ENCODE data around the gene COPS2. TPM values are rescaled to one million over a fixed set of nuclear protein-coding genes. Genes with fewer than 3 reads are reported as not detected.

The COPS2 gene
- total and polyA plus RNA-seq, 9 of the 15 experiments (the other 6 are each of a cell fraction or from before 2014, with no cell fraction given): 66.4 to 154 (median 117) TPM

- ATAC-seq: peak; percentile 7; the same call in 1 of the 3 replicates
- ChIA-PET CTCF (ENCODE audit: low intra/inter-chr PET ratio) (no interaction called here), POLR2A (interaction anchor here (0.9 to 1.5 kb wide), 3 partner anchors 8 to 10 kb away, joined by 4 to 12 read pairs (median 4); partner anchors contain the start of gene GALK2)
These were observed 24.2 kb upstream of the COPS2 start for GRCh38 chr15:49179433-49180190.

DNA sequence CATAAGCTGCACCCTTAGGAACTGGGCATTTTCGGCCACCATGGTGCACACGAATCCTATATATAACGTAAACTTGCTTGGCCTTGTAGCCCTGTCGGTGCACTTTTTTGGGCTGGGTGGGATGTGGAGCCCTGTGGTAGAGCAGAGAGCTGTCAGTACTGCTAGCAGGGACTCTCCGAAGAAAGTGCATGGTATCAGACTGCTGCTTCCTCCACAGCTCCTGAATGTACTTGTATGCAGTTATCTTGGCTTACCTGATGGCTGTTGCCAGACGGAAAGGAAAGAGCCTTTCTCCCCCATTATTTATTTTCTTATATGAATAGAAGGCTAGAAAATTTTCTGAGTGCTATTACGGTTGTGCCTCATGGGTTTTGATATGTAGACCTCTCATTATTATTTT lies 23.1 kb upstream of the COPS2 start:
- peaks cover 0 to 12% of the 10 kb centered on the region in 2 experiments; a peak in 3 of 5 replicates for H3K4me1 ChIP-seq (replicated peaks in 1 of 2; ENCODE audit: control insufficient read depth in 2 of 2, insufficient read depth in 2 of 2, low read length in 2 of 2)
- H3K79me2 ChIP-seq (ENCODE audit: control insufficient read depth, insufficient read depth, low read length): peaks cover 77% of the 10 kb centered on the region
- H2AFZ ChIP-seq (ENCODE audit: low read depth, low read length): no peak overlapping the region
- 50% methylated on average over 7 of the region's 7 CpGs for WGBS (ENCODE audit: insufficient coverage, low coverage, missing lambda C conversion rate)
- peaks cover 4% of the 10 kb centered on the region; the same call in 1 of the 2 replicates for H3K9me3 ChIP-seq (replicated peaks; ENCODE audit: control insufficient read depth, insufficient read depth, low read depth, low read length)
- H3K27ac ChIP-seq (ENCODE audit: extremely low read depth, low read depth, low read length): peak overlapping the region; percentile 54; the same call in 1 of the 3 replicates
- POLR2A ChIA-PET: interaction anchor here (0.8 to 1.5 kb wide), 2 partner anchors 9 to 23 kb away, joined by 3 to 12 read pairs; partner anchors contain the start of genes COPS2 and GALK2
- no peaks in the 10 kb centered on the region for H3K27me3 ChIP-seq (ENCODE audit: control insufficient read depth in 2 of 2, insufficient read depth in 2 of 2, low read length in 2 of 2)
- no peak overlapping the region for H3K4me3 ChIP-seq
- DNase-seq (ENCODE audit: extremely low read depth in 1 of 4, low spot score in 3 of 4): peak in 2 of 4 experiments; percentile 36 to 56
- CTCF ChIA-PET (ENCODE audit: low intra/inter-chr PET ratio): no interaction called here
- no peak overlapping the region for H3K9ac ChIP-seq (ENCODE audit: insufficient read depth in 1 of 2, low read depth in 2 of 2, low read length in 2 of 2)
- H3K4me2 ChIP-seq (ENCODE audit: insufficient read depth, low read length): peak overlapping the region; percentile 65
- intact Hi-C loops (cut with micrococcal nuclease) (loop anchor here (10.0 kb wide), 1 partner anchor 436 kb away; no protein-coding TSS in a partner anchor), in situ Hi-C loops (cut with MboI) (no loop called here)
- peaks cover 36% of the 10 kb centered on the region for H3K36me3 ChIP-seq (ENCODE audit: control insufficient read depth, insufficient read depth, low read length)
- no peaks in the 10 kb centered on the region for H4K20me1 ChIP-seq (replicated peaks; ENCODE audit: control insufficient read depth, insufficient read depth, low read length)
- ATAC-seq: peak; percentile 84
- H3K9me1 ChIP-seq (ENCODE audit: control insufficient read depth, insufficient read depth, low read length): no peaks in the 10 kb centered on the region
- FAIRE-seq: peak; percentile 80
- TF ChIP-seq RAD21 (CRISPR knock-in tag; conservative IDR thresholded peaks at IDR 0.05 in 1 of 2, IDR thresholded peaks at IDR 0.05 in 1 of 2) (no peak), HDAC3 (IDR thresholded peaks at IDR 0.05; ENCODE audit: borderline replicate concordance, partially characterized antibody) (no peak), YBX1 (IDR thresholded peaks at IDR 0.05) (no peak), ARID1B (IDR thresholded peaks at IDR 0.05) (0 out of 2 replicates have a peak, but pooled peaks have one; percentile 22), TCF3 (CRISPR knock-in tag; IDR thresholded peaks at IDR 0.05) (peak; percentile 35; the same call in 1 of the 2 replicates), ARID4B (CRISPR knock-in tag; IDR thresholded peaks at IDR 0.05) (no peak), CBFA2T3 (IDR thresholded peaks at IDR 0.05) (peak; percentile 38), DPF2 (IDR thresholded peaks at IDR 0.05) (peak; percentile 20; the same call in 1 of the 2 replicates), HDAC1 (IDR thresholded peaks at IDR 0.05) (no peak)
- no TSS peak for BruUV-seq (replicated peaks)

More at GRCh38 chr15:49179433-49180190, 24.2 kb upstream of the COPS2 start:
- Histone ChIP-seq H3K4me2 (ENCODE audit: insufficient read depth, low read length) (no peak overlapping the region), H3K9me1 (ENCODE audit: control insufficient read depth, insufficient read depth, low read length) (no peaks in the 10 kb centered on the region), H2AFZ (ENCODE audit: low read depth, low read length) (no peak overlapping the region), H3K27ac (ENCODE audit: extremely low read depth, low read depth, low read length) (peak overlapping the region; percentile 18; the same call in 1 of the 3 replicates), H3K9ac (ENCODE audit: insufficient read depth in 1 of 2, low read depth in 2 of 2, low read length in 2 of 2) (no peak overlapping the region), H3K27me3 (ENCODE audit: control insufficient read depth in 2 of 2, insufficient read depth in 2 of 2, low read length in 2 of 2) (no peaks in the 10 kb centered on the region), H3K79me2 (ENCODE audit: control insufficient read depth, insufficient read depth, low read length) (peaks cover 75% of the 10 kb centered on the region), H3K4me1 (replicated peaks in 1 of 2; ENCODE audit: control insufficient read depth in 2 of 2, insufficient read depth in 2 of 2, low read length in 2 of 2) (peaks cover 0 to 12% of the 10 kb centered on the region in 2 experiments; a peak in 3 of 5 replicates), H3K36me3 (ENCODE audit: control insufficient read depth, insufficient read depth, low read length) (peaks cover 27% of the 10 kb centered on the region), H4K20me1 (replicated peaks; ENCODE audit: control insufficient read depth, insufficient read depth, low read length) (no peaks in the 10 kb centered on the region), H3K9me3 (replicated peaks; ENCODE audit: control insufficient read depth, insufficient read depth, low read depth, low read length) (peaks cover 4% of the 10 kb centered on the region; the same call in 1 of the 2 replicates), H3K4me3 (no peak overlapping the region)
- DNase-seq (ENCODE audit: extremely low read depth in 1 of 4, low spot score in 3 of 4) (no peak), FAIRE-seq (no peak)
- no peak for TF ChIP-seq ILF3 (IDR thresholded peaks at IDR 0.05; ENCODE audit: borderline replicate concordance)
- peak; percentile 30; the same call in 1 of the 2 replicates for TF ChIP-seq ZNF316 (IDR thresholded peaks at IDR 0.05)
- intact Hi-C loops (cut with micrococcal nuclease): loop anchor here (10.0 kb wide), 1 partner anchor 435 kb away; no protein-coding TSS in a partner anchor
- in situ Hi-C loops (cut with MboI): no loop called here
- WGBS (ENCODE audit: insufficient coverage, low coverage, missing lambda C conversion rate): 53% methylated on average over 1 of the region's 1 CpG
- BruUV-seq (replicated peaks): no TSS peak
